Hepatocyte (in vitro differentiated cells): Measurements from ENCODE around the gene CHRDL1. TPM values are rescaled to one million over a fixed set of nuclear protein-coding genes. Genes with fewer than 3 reads are reported as not detected.

Experiments
- DNase-seq: peaks from one replicate; pipeline ENCODE4 v3.0.0-alpha.2; 2016; ENCODE audit warnings: low spot score
- H2AFZ ChIP-seq: fragments of 200-600 bp; sonication (generic); 2 replicates; pipeline ENCODE4 v1.6.0; 2016; ENCODE audit warnings: antibody characterized with exemption, mild to moderate bottlenecking
- H3K27ac ChIP-seq: fragments of 200-600 bp; sonication (generic); 2 replicates; pipeline ENCODE4 v1.5.1; 2016; ENCODE audit warnings: mild to moderate bottlenecking
- H3K27me3 ChIP-seq: fragments of 200-600 bp; sonication (generic); 2 replicates; pipeline ENCODE4 v1.6.1; 2016
- H3K36me3 ChIP-seq: fragments of 200-600 bp; sonication (generic); replicated peaks from 2 replicates; pipeline ENCODE4 v1.5.1; 2016; ENCODE audit warnings: low read depth; ENCODE audit not compliant: insufficient read depth
- H3K4me1 ChIP-seq: fragments of 200-600 bp; sonication (generic); 2 replicates; pipeline ENCODE4 v1.5.1; 2016; ENCODE audit warnings: mild to moderate bottlenecking, moderate library complexity; ENCODE audit not compliant: insufficient read depth
- H3K4me2 ChIP-seq: fragments of 200-600 bp; sonication (generic); 2 replicates; pipeline ENCODE4 v1.6.0; 2016
- H3K4me3 ChIP-seq: fragments of 200-600 bp; sonication (generic); 2 replicates; pipeline ENCODE4 v1.5.1; 2016; ENCODE audit warnings: mild to moderate bottlenecking
- H3K79me2 ChIP-seq: fragments of 200-600 bp; sonication (generic); 2 replicates; pipeline ENCODE4 v1.6.0; 2017; ENCODE audit warnings: mild to moderate bottlenecking
- H3K9me2 ChIP-seq: fragments of 200-600 bp; sonication (generic); replicated peaks from 2 replicates; pipeline ENCODE4 v1.6.0; 2017; ENCODE audit warnings: mild to moderate bottlenecking; ENCODE audit not compliant: insufficient read depth
- H3K9me3 ChIP-seq: fragments of 200-600 bp; sonication (generic); 2 replicates; pipeline ENCODE4 v1.5.1; 2016; ENCODE audit warnings: low read depth, mild to moderate bottlenecking
- H4K20me1 ChIP-seq: fragments of 200-600 bp; sonication (generic); 2 replicates; pipeline ENCODE4 v1.6.0; 2016; ENCODE audit warnings: mild to moderate bottlenecking; ENCODE audit not compliant: insufficient read depth, poor library complexity, severe bottlenecking
- EZH2 ChIP-seq: fragments of 200-600 bp; sonication (generic); IDR thresholded peaks from 2 replicates; pipeline ENCODE4 v1.6.1; 2016; ENCODE audit warnings: antibody characterized with exemption, mild to moderate bottlenecking, borderline replicate concordance
- EZH2phosphoT487 ChIP-seq: fragments of 200-600 bp; sonication (generic); IDR thresholded peaks from one replicate; pipeline ENCODE4 v1.6.1; 2018; ENCODE audit warnings: antibody characterized with exemption, mild to moderate bottlenecking, low read depth, moderate library complexity; ENCODE audit not compliant: unreplicated experiment, severe bottlenecking
- WGBS: methylation state at CpG from one replicate; pipeline ENCODE4 v1.1.6; 2016; ENCODE audit warnings: low lambda C conversion rate; ENCODE audit errors: missing lambda C conversion rate; 5-methylcytosine and 5-hydroxymethylcytosine counted together
- polyA plus RNA-seq: library from polyadenylated mRNA; unstranded; fragments of >200 nt; fragmentation: Nextera tagmentation; extraction: Ambion mirVana; gene quantifications from 2 replicates; pipeline ENCODE4 v1.2.1, GENCODE V29; 2016
- total RNA-seq: library from RNA; depleted of rRNA; stranded (reverse); fragments of >200 nt; gene quantifications from 2 replicates; pipeline ENCODE4 v1.2.3, GENCODE V29; 2014
- TF ChIP-seq, protein P1 (sequence below): fragments of 200-600 bp; sonication (generic); IDR thresholded peaks from 2 replicates; pipeline ENCODE4 v1.5.1; 2016; ENCODE audit warnings: antibody characterized with exemption, mild to moderate bottlenecking; ENCODE audit not compliant: poor library complexity

CHRDL1 gene
- total and polyA plus RNA-seq, 2 experiments from 2014 or later: 0.82 to 1.6 TPM

DNA sequence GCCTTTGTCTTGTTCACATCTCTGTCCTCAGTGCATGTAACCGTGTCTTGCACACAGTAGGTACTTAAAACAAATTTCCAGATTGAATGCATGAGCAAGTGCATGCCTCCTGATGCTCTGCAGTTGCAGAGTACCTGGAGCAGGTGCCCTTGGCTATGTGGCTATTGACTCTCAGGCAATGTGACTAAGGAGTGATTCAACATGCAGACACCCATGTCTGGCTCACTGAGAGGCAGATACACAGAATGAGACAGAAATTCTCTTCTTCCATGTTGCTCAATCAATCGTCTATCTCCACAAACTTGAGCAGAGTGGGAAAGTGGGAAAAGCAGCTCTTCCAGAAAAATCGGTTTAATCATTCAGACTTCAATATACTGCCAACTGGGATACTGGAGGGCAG lies 111.0 kb downstream of the CHRDL1 start:
- TF ChIP-seq, protein P1, sequence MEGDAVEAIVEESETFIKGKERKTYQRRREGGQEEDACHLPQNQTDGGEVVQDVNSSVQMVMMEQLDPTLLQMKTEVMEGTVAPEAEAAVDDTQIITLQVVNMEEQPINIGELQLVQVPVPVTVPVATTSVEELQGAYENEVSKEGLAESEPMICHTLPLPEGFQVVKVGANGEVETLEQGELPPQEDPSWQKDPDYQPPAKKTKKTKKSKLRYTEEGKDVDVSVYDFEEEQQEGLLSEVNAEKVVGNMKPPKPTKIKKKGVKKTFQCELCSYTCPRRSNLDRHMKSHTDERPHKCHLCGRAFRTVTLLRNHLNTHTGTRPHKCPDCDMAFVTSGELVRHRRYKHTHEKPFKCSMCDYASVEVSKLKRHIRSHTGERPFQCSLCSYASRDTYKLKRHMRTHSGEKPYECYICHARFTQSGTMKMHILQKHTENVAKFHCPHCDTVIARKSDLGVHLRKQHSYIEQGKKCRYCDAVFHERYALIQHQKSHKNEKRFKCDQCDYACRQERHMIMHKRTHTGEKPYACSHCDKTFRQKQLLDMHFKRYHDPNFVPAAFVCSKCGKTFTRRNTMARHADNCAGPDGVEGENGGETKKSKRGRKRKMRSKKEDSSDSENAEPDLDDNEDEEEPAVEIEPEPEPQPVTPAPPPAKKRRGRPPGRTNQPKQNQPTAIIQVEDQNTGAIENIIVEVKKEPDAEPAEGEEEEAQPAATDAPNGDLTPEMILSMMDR: no peak
- TF ChIP-seq EZH2: no peak
- no peak for TF ChIP-seq EZH2phosphoT487
- H3K9me2 ChIP-seq: no peaks in the 10 kb centered on the region
- H4K20me1 ChIP-seq: no peaks in the 10 kb centered on the region
- H3K27me3 ChIP-seq: no peaks in the 10 kb centered on the region
- WGBS: 60% methylated on average over 3 of the region's 3 CpGs
- H3K36me3 ChIP-seq: no peaks in the 10 kb centered on the region
- H2AFZ ChIP-seq: no peak overlapping the region
- no peak overlapping the region for H3K4me2 ChIP-seq
- no peaks in the 10 kb centered on the region for H3K9me3 ChIP-seq
- H3K27ac ChIP-seq: no peak overlapping the region
- H3K79me2 ChIP-seq: no peaks in the 10 kb centered on the region
- H3K4me1 ChIP-seq: no peaks in the 10 kb centered on the region
- H3K4me3 ChIP-seq: no peak overlapping the region
- no peak for DNase-seq

DNA sequence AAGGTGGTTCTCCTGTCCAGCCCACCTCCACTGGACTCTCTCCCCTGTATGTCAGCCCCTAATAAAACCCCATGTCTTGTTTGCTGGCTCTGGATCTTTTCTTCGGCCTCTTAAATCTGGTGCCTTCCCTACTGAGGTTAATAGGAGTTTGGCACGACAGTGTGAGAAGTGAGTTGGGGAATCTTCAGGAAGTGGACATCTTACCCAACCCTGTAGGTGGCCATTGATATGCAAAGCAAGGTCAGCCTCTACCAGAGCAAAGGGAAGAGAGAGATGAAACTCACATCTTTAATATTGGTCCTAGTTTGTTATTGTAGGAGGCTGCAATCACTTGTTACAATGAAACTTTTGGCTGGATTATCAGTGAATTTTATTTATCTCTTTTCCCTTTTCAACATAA lies 111.7 kb downstream of the CHRDL1 start:
- no peaks in the 10 kb centered on the region for H3K4me1 ChIP-seq
- H4K20me1 ChIP-seq: no peaks in the 10 kb centered on the region
- no peaks in the 10 kb centered on the region for H3K27me3 ChIP-seq
- H3K36me3 ChIP-seq: no peaks in the 10 kb centered on the region
- H3K27ac ChIP-seq: no peak overlapping the region
- H3K4me2 ChIP-seq: no peak overlapping the region
- TF ChIP-seq EZH2phosphoT487: no peak
- TF ChIP-seq EZH2: no peak
- H3K79me2 ChIP-seq: no peaks in the 10 kb centered on the region
- H3K9me3 ChIP-seq: no peaks in the 10 kb centered on the region
- H3K9me2 ChIP-seq: no peaks in the 10 kb centered on the region
- DNase-seq: no peak
- WGBS: 75% methylated on average over 2 of the region's 2 CpGs
- no peak overlapping the region for H3K4me3 ChIP-seq
- H2AFZ ChIP-seq: no peak overlapping the region

DNA sequence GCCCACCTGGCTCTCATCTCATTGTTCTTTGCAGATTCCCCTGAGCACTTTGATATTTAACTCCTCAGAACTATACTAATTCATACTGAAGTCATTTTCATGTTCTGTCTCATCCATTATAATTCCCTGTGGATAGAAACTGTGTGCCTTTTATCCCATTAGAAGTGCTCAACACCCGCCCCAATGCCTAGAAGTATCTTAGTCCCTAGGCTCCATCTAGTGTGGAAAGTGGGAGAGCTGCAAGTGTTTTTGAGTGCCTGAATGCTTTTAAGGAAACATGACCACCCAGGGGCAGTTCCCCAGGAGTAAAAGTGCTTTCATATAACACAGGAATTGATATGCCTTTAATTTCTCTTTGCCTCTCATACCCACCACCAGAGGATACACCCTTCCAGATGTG lies 117.0 kb downstream of the CHRDL1 start:
- no peaks in the 10 kb centered on the region for H3K9me3 ChIP-seq
- H3K36me3 ChIP-seq: no peaks in the 10 kb centered on the region
- no peaks in the 10 kb centered on the region for H4K20me1 ChIP-seq
- TF ChIP-seq, protein P1: no peak
- TF ChIP-seq EZH2: no peak
- no peak for TF ChIP-seq EZH2phosphoT487
- no peaks in the 10 kb centered on the region for H3K9me2 ChIP-seq
- no peak overlapping the region for H3K4me2 ChIP-seq
- H3K27ac ChIP-seq: no peak overlapping the region
- H3K79me2 ChIP-seq: no peaks in the 10 kb centered on the region
- H3K4me3 ChIP-seq: no peak overlapping the region
- WGBS: 55% methylated on average over 1 of the region's 1 CpG
- H3K27me3 ChIP-seq: no peaks in the 10 kb centered on the region
- no peak overlapping the region for H2AFZ ChIP-seq
- no peaks in the 10 kb centered on the region for H3K4me1 ChIP-seq
- no peak for DNase-seq

DNA sequence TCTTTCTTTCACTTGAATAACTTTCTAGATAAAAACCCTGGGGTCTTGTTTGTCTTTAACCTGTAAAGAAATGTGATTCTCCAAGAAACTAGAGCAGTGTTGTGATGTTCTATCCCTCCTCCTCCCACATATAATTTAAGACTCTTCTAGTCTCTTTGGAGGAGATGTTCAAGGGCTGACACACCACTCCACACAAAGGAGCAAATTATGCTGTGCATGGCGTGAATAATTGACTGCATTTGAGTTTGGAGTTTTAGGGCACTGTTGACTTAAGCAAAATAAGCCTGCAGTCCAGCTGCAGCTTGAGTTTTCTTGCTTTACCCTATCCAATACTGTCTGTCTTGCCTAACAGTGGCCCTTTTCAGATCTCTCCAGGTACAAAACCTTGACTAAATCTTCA lies 119.7 kb downstream of the CHRDL1 start:
- H4K20me1 ChIP-seq: no peaks in the 10 kb centered on the region
- TF ChIP-seq EZH2 (no peak), EZH2phosphoT487 (no peak)
- TF ChIP-seq, protein P1: no peak
- 27% methylated on average over 1 of the region's 1 CpG for WGBS
- no peak overlapping the region for H3K4me3 ChIP-seq
- H3K27ac ChIP-seq: no peak overlapping the region
- H3K27me3 ChIP-seq: no peaks in the 10 kb centered on the region
- DNase-seq: no peak
- H3K9me2 ChIP-seq: no peaks in the 10 kb centered on the region
- H2AFZ ChIP-seq: no peak overlapping the region
- no peaks in the 10 kb centered on the region for H3K4me1 ChIP-seq
- no peaks in the 10 kb centered on the region for H3K79me2 ChIP-seq
- H3K36me3 ChIP-seq: no peaks in the 10 kb centered on the region
- H3K9me3 ChIP-seq: no peaks in the 10 kb centered on the region
- no peak overlapping the region for H3K4me2 ChIP-seq
